GM18870 (cell line): ENCODE measurements around the gene MAP2K4.
"Not testable (repeated sequence)": the region's sequence is repeated elsewhere in the genome, so short reads cannot be mapped to it uniquely, and the experiment has no call there.

ENCODE experiments used
- ATAC-seq: cut with Tn5 transposase; IDR thresholded peaks from one replicate; pipeline ENCODE4 v1.9.1; 2021; ENCODE audit warnings: moderate library complexity; ENCODE audit not compliant: unreplicated experiment

MAP2K4 gene

DNA sequence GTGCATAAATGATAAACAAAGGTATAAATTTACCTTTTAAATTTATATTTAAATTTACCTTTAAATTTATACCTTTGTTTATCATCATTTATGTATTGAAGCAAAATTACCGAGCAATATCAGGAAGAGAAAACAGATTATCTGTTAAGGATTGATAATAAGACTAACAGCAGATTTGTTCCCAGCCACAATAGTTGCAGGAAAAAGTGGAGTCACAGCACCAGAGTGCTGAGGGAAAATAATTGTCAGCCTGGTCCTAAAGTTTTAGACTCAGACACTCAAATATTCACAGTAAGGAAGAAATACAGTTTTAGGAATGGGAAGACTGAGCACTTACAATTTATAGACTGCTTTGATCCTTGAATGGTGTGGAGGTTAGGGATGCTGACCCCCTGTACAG lies 117.2 kb downstream of the MAP2K4 start:
- ATAC-seq = no peak

DNA sequence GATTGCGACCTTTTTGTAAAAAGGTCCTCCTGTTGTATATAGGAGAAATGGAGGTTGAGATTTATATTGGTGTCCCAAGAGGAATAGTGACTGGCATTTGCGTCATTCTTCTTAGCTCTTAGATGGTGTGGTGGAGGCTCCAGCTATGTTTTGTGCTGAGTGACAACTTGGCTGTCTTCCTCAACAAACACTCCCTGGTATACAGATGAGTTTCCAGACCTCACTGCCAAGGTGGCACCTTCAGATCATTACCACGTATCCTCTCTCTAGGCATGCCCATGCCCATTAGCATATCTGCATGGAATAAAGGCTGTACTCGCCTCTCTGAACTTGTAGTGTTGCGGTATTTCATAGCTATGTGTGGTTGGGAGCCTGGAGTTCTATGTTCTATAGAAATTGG lies 120.0 kb downstream of the MAP2K4 start:
- ATAC-seq = no peak

DNA sequence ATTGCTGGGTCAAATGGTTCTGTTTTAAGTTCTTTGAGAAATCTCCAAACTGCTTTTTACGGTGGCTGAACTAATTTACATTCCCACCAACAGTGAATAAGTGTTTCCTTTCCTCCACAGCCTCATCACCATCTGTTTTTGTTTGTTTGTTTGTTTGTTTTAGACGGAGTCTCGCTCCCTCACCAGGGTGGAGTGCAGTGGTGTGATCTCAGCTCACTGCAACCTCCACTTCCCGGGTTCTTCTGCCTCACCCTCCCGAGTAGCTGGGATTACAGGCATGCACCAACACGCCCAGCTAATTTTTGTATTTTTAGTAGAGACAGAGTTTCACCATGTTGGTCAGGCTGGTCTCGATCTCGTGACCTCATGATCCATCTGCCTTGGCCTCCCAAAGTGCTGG lies 141.5 kb downstream of the MAP2K4 start:
- not testable (repeated sequence) for ATAC-seq

GRCh38 chr17:12164085-12164484 lies 143.4 kb downstream of the MAP2K4 start:
- ATAC-seq = no peak

DNA sequence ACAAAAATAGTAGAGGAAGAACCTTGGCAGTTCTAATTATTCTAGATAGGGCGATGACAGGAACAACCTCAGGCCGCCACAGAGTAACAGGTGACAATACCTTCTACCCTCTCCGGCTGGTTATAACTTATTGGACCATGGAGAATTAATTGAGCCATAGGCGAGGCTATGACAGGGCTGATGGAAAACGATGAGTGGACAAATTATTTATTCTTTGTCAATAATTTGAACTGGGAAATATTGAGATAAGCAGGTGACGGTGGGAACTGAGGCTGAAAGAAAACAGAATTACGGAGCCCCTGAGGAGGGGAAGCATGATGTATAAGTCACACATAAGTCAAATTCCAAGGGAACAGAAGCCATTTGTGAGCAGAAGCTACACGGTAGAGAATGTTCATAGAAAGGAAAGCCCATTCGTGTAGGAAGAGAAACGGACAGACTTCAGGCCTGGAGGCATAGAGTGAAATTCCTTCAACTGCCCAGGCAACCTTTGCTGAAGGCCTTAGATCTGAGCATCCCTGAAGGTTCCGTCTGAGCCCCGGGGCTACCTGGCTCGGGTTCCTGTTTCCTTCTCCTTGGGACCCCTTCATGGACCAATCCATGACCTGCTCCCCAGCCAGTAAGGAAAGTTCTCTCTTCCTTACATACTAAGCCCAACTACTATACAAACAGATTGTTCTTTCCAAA lies 158.1 kb downstream of the MAP2K4 start:
- ATAC-seq = no peak

DNA sequence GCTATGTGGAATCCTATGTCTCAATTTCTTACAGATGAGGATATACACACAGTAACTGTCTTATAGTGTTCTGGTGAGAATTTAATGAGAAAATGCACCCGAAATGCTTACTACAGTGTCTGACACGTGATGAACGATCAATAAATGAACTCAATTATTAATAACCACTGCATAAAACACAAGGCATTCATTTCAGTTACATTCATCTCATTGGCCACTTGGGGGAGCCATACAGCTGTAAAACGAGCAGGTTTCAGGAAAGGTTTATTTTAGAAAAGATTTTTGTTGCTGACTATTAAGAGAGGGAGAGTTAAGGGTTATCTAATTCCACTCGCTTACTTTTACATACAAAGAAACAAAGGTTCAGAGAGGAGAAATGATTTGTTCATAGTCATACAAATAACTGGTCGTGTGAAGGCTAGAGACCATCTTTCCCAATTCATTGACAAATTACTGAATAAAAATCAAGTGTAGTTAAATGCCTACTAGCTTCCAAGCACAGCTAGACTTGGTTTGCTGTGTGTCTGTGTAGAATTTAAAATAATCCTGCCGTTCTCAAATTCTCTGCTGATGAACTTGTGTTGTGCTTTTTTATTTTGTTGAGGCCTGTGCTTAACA lies 160.1 kb downstream of the MAP2K4 start:
- ATAC-seq = no peak

DNA sequence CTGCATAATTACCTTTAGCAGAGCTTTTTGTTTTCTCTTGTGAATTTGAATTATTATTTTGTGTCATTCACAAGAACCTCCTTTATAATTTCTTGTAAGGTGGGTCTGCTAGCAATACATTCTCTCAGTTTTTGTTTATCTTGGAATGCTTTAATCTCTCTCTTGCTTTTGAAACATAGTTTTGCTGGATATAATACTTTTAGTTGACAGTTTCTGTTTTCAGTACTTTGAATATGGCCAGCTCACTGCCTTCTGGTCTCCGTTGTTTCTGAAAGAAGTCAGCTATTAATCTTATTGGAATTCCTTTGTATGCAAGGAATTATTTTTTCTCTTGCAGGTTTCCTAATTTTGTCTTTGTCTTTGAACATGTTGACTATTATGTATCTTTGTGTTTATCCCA lies 167.0 kb downstream of the MAP2K4 start:
- no peak for ATAC-seq

- ATAC-seq = no peak
Observed at GRCh38 chr17:12193144-12193735, 172.6 kb downstream of the MAP2K4 start.
